Colon (tissue), 2 donors: ENCODE measurements around the gene AFG1L.
"Not testable (repeated sequence)": the region's sequence is repeated elsewhere in the genome, so short reads cannot be mapped to it uniquely, and the experiment has no call there.

Source experiments
- FAIRE-seq: peaks from 2 replicates; lab custom pipeline; 2012; peaks lifted over from hg19 to GRCh38; lab: Jason Lieb, UNC
- donor health status: control.
- donor health status: control.

The AFG1L gene

GRCh38 chr6:108524528-108525248, 229.8 kb downstream of the AFG1L start:
- FAIRE-seq: no peak

- FAIRE-seq: no peak
Observed at GRCh38 chr6:108526739-108527174, 231.9 kb downstream of the AFG1L start.

- FAIRE-seq: no peak
Observed at GRCh38 chr6:108528878-108529277, 234.0 kb downstream of the AFG1L start.

- FAIRE-seq: no peak
Observed at GRCh38 chr6:108531332-108531731, 236.5 kb downstream of the AFG1L start.

- no peak for FAIRE-seq
Observed at GRCh38 chr6:108535114-108535742, 240.4 kb downstream of the AFG1L start.

- FAIRE-seq: not testable (repeated sequence)
Observed at GRCh38 chr6:108535920-108536535, 241.2 kb downstream of the AFG1L start.

GRCh38 chr6:108541843-108542759, 247.2 kb downstream of the AFG1L start:
- FAIRE-seq: no peak

GRCh38 chr6:108543175-108543940, 248.5 kb downstream of the AFG1L start:
- no peak for FAIRE-seq

- FAIRE-seq: no peak
Observed at GRCh38 chr6:108544606-108545005, 249.8 kb downstream of the AFG1L start.

- no peak for FAIRE-seq
Observed at GRCh38 chr6:108546079-108547049, 251.5 kb downstream of the AFG1L start.

- no peak for FAIRE-seq
Observed at GRCh38 chr6:108549241-108549640, 254.4 kb downstream of the AFG1L start.

- no peak for FAIRE-seq
Observed at GRCh38 chr6:108549741-108550140, 254.9 kb downstream of the AFG1L start.

GRCh38 chr6:108550256-108550655, 255.4 kb downstream of the AFG1L start:
- FAIRE-seq: no peak

GRCh38 chr6:108555399-108556052, 260.7 kb downstream of the AFG1L start:
- no peak for FAIRE-seq

GRCh38 chr6:108556250-108556649, 261.4 kb downstream of the AFG1L start:
- no peak for FAIRE-seq

- FAIRE-seq: no peak
Observed at GRCh38 chr6:108556866-108557493, 262.1 kb downstream of the AFG1L start.

GRCh38 chr6:108557494-108558371, 262.9 kb downstream of the AFG1L start:
- FAIRE-seq: no peak
